Suprapubic skin (tissue), 4 donors: ENCODE measurements around the gene LCTL.

Experiments
- POLR2A ChIP-seq, 2 donors: fragments of 450-650 bp; IDR thresholded peaks; one replicate each; pipeline ENCODE4 v1.6.1; 2017; ENCODE audit warnings: antibody characterized with exemption in 2 of 2, mild to moderate bottlenecking in 2 of 2, moderate library complexity in 2 of 2
- POLR2AphosphoS5 ChIP-seq, 3 donors: sonication (generic); formaldehyde crosslinking; IDR thresholded peaks; one replicate each; pipeline ENCODE4 v1.6.1; 2017; ENCODE audit warnings: antibody characterized with exemption in 3 of 3
- TF ChIP-seq, protein P1 (sequence below), 2 donors: fragments of 200-600 bp in 1 of 2; fragments of 450-650 bp in 1 of 2; sonication (generic) in 1 of 2; IDR thresholded peaks; one replicate each; pipeline ENCODE4 v1.5.1; 2016 to 2019; ENCODE audit warnings: antibody characterized with exemption in 2 of 2, mild to moderate bottlenecking in 1 of 2, moderate library complexity in 1 of 2

DNA sequence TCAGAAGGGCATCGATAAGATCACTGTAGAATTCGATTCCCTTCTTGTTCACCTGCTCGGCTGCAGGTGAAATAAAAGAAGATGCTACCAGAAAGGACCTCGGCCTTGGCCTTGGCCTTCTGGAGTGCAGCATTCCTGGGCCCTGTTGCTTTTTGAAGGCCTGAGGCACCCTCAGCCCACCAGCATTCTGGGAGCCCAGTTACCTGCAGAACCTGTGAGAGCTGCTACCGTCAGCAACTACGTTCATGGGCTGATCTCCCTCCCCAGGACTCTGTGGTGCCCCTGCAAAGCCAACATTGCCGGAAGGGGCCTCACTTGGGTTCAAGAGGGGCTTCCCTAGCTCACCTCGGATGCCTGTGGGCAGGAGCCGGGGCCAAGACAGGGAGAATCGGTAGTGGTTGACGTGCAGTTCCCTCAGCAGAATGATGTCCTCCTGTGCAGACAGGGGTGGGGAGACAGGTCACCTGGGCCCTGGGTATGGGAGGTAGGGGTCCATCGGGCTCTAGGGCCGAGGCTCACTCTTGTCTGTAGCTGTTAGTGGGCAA is 2.2 kb downstream of the LCTL start:
- TF ChIP-seq, protein P1, sequence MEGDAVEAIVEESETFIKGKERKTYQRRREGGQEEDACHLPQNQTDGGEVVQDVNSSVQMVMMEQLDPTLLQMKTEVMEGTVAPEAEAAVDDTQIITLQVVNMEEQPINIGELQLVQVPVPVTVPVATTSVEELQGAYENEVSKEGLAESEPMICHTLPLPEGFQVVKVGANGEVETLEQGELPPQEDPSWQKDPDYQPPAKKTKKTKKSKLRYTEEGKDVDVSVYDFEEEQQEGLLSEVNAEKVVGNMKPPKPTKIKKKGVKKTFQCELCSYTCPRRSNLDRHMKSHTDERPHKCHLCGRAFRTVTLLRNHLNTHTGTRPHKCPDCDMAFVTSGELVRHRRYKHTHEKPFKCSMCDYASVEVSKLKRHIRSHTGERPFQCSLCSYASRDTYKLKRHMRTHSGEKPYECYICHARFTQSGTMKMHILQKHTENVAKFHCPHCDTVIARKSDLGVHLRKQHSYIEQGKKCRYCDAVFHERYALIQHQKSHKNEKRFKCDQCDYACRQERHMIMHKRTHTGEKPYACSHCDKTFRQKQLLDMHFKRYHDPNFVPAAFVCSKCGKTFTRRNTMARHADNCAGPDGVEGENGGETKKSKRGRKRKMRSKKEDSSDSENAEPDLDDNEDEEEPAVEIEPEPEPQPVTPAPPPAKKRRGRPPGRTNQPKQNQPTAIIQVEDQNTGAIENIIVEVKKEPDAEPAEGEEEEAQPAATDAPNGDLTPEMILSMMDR (IDR thresholded peaks at IDR 0.05) = no peak
- TF ChIP-seq POLR2A (IDR thresholded peaks at IDR 0.05) = no peak
- TF ChIP-seq POLR2AphosphoS5 (IDR thresholded peaks at IDR 0.05) = no peak
